HG03575 (cell line): ENCODE measurements around the gene FSTL4.

Experiments
- ATAC-seq: cut with Tn5 transposase; IDR thresholded peaks from one replicate; pipeline ENCODE4 v1.9.1; 2021; ENCODE audit not compliant: unreplicated experiment, insufficient number of reproducible peaks, low FRiP score; ENCODE audit errors: extremely low read depth

FSTL4 gene

GRCh38 chr5:133468596-133468995 lies 143.7 kb downstream of the FSTL4 start:
- no peak for ATAC-seq

GRCh38 chr5:133467826-133468463 lies 144.4 kb downstream of the FSTL4 start:
- no peak for ATAC-seq

- ATAC-seq: no peak
These were observed 145.0 kb downstream of the FSTL4 start for GRCh38 chr5:133467335-133467779.

- ATAC-seq: no peak
These were observed 145.6 kb downstream of the FSTL4 start for GRCh38 chr5:133466556-133467334.

- no peak for ATAC-seq
These were observed 148.3 kb downstream of the FSTL4 start for GRCh38 chr5:133464013-133464412.

- ATAC-seq: no peak
These were observed 150.4 kb downstream of the FSTL4 start for GRCh38 chr5:133461796-133462516.

- no peak for ATAC-seq
These were observed 152.1 kb downstream of the FSTL4 start for GRCh38 chr5:133460172-133460758.

- no peak for ATAC-seq
These were observed 152.7 kb downstream of the FSTL4 start for GRCh38 chr5:133459474-133460160.

- ATAC-seq: no peak
These were observed 153.9 kb downstream of the FSTL4 start for GRCh38 chr5:133458435-133458834.

GRCh38 chr5:133457439-133458355 lies 154.6 kb downstream of the FSTL4 start:
- ATAC-seq: no peak

GRCh38 chr5:133456933-133457402 lies 155.4 kb downstream of the FSTL4 start:
- no peak for ATAC-seq

- ATAC-seq: no peak
These were observed 156.7 kb downstream of the FSTL4 start for GRCh38 chr5:133455676-133456075.

- no peak for ATAC-seq
These were observed 157.9 kb downstream of the FSTL4 start for GRCh38 chr5:133454442-133454841.

GRCh38 chr5:133453831-133454230 lies 158.5 kb downstream of the FSTL4 start:
- no peak for ATAC-seq

GRCh38 chr5:133453084-133453780 lies 159.1 kb downstream of the FSTL4 start:
- no peak for ATAC-seq

- ATAC-seq: no peak
These were observed 160.4 kb downstream of the FSTL4 start for GRCh38 chr5:133451926-133452325.

- ATAC-seq: no peak
These were observed 162.1 kb downstream of the FSTL4 start for GRCh38 chr5:133450286-133450685.
